GM18511 (cell line): ENCODE measurements around the gene ITFG2.
"Not testable (repeated sequence)": the region's sequence is repeated elsewhere in the genome, so short reads cannot be mapped to it uniquely, and the experiment has no call there.

Source experiments
- ATAC-seq: cut with Tn5 transposase; IDR thresholded peaks from one replicate; pipeline ENCODE4 v1.9.1; 2021; ENCODE audit warnings: mild to moderate bottlenecking, moderate library complexity; ENCODE audit not compliant: unreplicated experiment

The ITFG2 gene

DNA sequence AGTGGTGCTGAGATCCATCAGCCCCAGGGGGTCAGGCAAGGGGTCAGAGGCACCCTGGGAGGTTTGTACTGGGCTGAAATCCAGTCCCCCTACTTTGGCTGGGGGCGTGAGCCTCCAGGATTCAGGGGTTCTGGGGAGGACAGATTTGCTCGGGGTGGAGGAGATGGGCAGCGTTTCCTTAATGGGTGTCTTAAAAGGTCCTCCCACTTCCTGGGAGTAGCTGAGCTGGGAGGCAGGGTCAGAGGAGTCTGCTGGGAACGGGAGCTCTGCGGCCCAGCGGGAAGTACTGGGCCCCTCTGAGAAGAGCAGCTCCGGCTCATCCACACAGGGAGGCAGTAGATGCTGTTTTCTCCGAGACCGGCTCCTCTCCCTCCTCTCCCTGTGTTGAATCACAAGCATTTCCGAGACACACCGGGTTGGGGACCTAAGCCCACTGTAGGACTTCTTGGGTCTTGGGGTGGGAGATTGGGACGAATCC lies 46.5 kb downstream of the ITFG2 start:
- no peak for ATAC-seq

DNA sequence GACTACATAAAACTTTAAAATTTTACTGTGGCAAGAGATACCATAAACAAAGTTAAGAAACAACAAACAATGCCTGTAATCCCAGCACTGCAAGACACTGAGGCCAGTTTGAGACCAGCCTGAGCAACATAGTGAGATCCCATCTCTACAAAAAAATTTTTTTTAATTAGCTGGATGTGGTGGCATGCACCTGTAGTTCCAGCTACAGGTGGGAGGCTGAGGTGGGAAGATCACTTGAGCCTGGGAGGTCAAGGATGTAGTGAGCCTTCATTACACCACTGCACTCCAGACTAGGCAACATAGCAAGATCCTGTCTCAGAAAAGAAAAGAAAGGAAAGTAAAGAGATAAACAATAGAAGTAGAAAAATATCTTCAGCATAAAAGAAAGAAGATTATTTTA lies 47.7 kb downstream of the ITFG2 start:
- ATAC-seq: no peak

- ATAC-seq: no peak
Observed at GRCh38 chr12:2862876-2863275, 50.4 kb downstream of the ITFG2 start.

DNA sequence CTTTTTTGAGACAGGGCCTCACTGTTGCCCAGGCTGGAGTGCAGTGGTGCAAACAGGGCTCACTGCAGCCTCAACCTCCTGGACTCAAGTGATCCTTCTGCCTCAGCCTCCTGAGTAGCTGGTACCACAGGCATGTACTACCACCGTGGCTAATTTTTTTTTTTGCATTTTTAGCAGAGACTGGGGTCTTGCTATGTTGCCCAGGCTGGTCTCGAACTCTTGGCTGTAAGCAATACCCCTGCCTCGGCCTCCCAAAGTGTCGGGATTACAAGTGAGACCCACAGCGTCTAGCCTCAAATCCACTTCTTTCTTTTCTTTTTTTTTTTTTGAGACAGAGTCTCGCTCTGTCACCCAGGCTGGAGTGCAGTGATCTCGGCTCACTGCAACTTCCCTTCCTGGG lies 50.9 kb downstream of the ITFG2 start:
- not testable (repeated sequence) for ATAC-seq

DNA sequence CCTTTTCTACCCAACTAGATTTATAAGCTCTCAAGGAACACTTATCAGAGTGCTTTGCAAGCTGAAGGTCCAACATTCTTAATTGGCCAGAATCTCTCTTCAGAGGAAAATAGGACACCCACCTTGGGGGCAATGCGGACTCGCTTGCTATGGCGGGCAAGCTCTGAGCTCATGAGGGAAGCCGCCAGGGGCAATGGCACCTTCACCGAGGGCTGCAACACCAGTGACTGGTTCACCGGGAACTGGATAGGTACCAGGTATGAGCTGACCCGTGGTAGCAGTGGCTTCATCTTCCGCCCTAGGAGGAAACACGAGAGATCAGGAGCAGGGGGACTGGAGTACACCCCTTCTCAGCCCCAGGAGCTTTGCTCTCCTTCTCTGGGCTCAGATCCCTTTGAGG lies 51.7 kb downstream of the ITFG2 start:
- no peak for ATAC-seq

GRCh38 chr12:2868986-2869632 lies 56.6 kb downstream of the ITFG2 start:
- not testable (repeated sequence) for ATAC-seq
